Measurements from ENCODE around the gene TEAD1. TPM values are rescaled to one million over a fixed set of nuclear protein-coding genes. Genes with fewer than 3 reads are reported as not detected.

TEAD1 gene
- total RNA-seq, 1 donor from 2014 or later = 62.5 TPM

GRCh38 chr11:12785901-12786300 lies 111.7 kb downstream of the TEAD1 start:
- TF ChIP-seq CTCF (IDR thresholded peaks at IDR 0.05; ENCODE audit: partially characterized antibody, unreplicated experiment) = no peak
- Mint-ChIP-seq H3K27me3 (ENCODE audit: unreplicated experiment) (peaks cover 4% of the 10 kb centered on the region), H3K4me1 (ENCODE audit: low read depth, unreplicated experiment) (peaks cover 13% of the 10 kb centered on the region), H3K9me3 (ENCODE audit: unreplicated experiment) (peaks cover 7% of the 10 kb centered on the region), H3K4me3 (ENCODE audit: unreplicated experiment) (no peak overlapping the region), H3K36me3 (ENCODE audit: unreplicated experiment) (no peaks in the 10 kb centered on the region), H3K27ac (ENCODE audit: unreplicated experiment) (no peak overlapping the region)
- DNase-seq = no peak

GRCh38 chr11:12786450-12786849 lies 112.2 kb downstream of the TEAD1 start:
- peaks cover 7% of the 10 kb centered on the region for H3K9me3 Mint-ChIP-seq (ENCODE audit: unreplicated experiment)
- H3K27me3 Mint-ChIP-seq (ENCODE audit: unreplicated experiment) = peaks cover 4% of the 10 kb centered on the region
- H3K36me3 Mint-ChIP-seq (ENCODE audit: unreplicated experiment) = no peaks in the 10 kb centered on the region
- H3K27ac Mint-ChIP-seq (ENCODE audit: unreplicated experiment) = no peak overlapping the region
- H3K4me1 Mint-ChIP-seq (ENCODE audit: low read depth, unreplicated experiment) = peaks cover 16% of the 10 kb centered on the region
- H3K4me3 Mint-ChIP-seq (ENCODE audit: unreplicated experiment) = no peak overlapping the region
- DNase-seq = no peak
- TF ChIP-seq CTCF (IDR thresholded peaks at IDR 0.05; ENCODE audit: partially characterized antibody, unreplicated experiment) = no peak

GRCh38 chr11:12786891-12787290 lies 112.7 kb downstream of the TEAD1 start:
- TF ChIP-seq CTCF (IDR thresholded peaks at IDR 0.05; ENCODE audit: partially characterized antibody, unreplicated experiment) = no peak
- no peaks in the 10 kb centered on the region for H3K36me3 Mint-ChIP-seq (ENCODE audit: unreplicated experiment)
- no peak for DNase-seq
- peaks cover 4% of the 10 kb centered on the region for H3K27me3 Mint-ChIP-seq (ENCODE audit: unreplicated experiment)
- peaks cover 17% of the 10 kb centered on the region for H3K4me1 Mint-ChIP-seq (ENCODE audit: low read depth, unreplicated experiment)
- no peak overlapping the region for H3K27ac Mint-ChIP-seq (ENCODE audit: unreplicated experiment)
- H3K4me3 Mint-ChIP-seq (ENCODE audit: unreplicated experiment) = no peak overlapping the region
- H3K9me3 Mint-ChIP-seq (ENCODE audit: unreplicated experiment) = peaks cover 7% of the 10 kb centered on the region

GRCh38 chr11:12787847-12788246 lies 113.6 kb downstream of the TEAD1 start:
- peaks cover 7% of the 10 kb centered on the region for H3K9me3 Mint-ChIP-seq (ENCODE audit: unreplicated experiment)
- TF ChIP-seq CTCF (IDR thresholded peaks at IDR 0.05; ENCODE audit: partially characterized antibody, unreplicated experiment) = no peak
- H3K27me3 Mint-ChIP-seq (ENCODE audit: unreplicated experiment) = peaks cover 4% of the 10 kb centered on the region
- H3K4me3 Mint-ChIP-seq (ENCODE audit: unreplicated experiment) = no peak overlapping the region
- peaks cover 17% of the 10 kb centered on the region for H3K4me1 Mint-ChIP-seq (ENCODE audit: low read depth, unreplicated experiment)
- DNase-seq = no peak
- H3K36me3 Mint-ChIP-seq (ENCODE audit: unreplicated experiment) = no peaks in the 10 kb centered on the region
- no peak overlapping the region for H3K27ac Mint-ChIP-seq (ENCODE audit: unreplicated experiment)

- Mint-ChIP-seq H3K4me3 (ENCODE audit: unreplicated experiment) (no peak overlapping the region), H3K36me3 (ENCODE audit: unreplicated experiment) (no peaks in the 10 kb centered on the region), H3K27ac (ENCODE audit: unreplicated experiment) (no peak overlapping the region), H3K27me3 (ENCODE audit: unreplicated experiment) (peaks cover 4% of the 10 kb centered on the region), H3K4me1 (ENCODE audit: low read depth, unreplicated experiment) (peaks cover 24% of the 10 kb centered on the region), H3K9me3 (ENCODE audit: unreplicated experiment) (peaks cover 8% of the 10 kb centered on the region)
- TF ChIP-seq CTCF (IDR thresholded peaks at IDR 0.05; ENCODE audit: partially characterized antibody, unreplicated experiment) = no peak
- no peak for DNase-seq
Observed at GRCh38 chr11:12789054-12789453, 114.8 kb downstream of the TEAD1 start.
